GM21737 (cell line): ENCODE data around the gene SEPHS1.
A peak's percentile ranks its signal among the peaks of the same experiment; 100 is the strongest.

Experiments used
- ATAC-seq: cut with Tn5 transposase; IDR thresholded peaks from one replicate; pipeline ENCODE4 v1.9.1; 2021; ENCODE audit warnings: mild to moderate bottlenecking, moderate library complexity; ENCODE audit not compliant: unreplicated experiment

Gene SEPHS1

DNA sequence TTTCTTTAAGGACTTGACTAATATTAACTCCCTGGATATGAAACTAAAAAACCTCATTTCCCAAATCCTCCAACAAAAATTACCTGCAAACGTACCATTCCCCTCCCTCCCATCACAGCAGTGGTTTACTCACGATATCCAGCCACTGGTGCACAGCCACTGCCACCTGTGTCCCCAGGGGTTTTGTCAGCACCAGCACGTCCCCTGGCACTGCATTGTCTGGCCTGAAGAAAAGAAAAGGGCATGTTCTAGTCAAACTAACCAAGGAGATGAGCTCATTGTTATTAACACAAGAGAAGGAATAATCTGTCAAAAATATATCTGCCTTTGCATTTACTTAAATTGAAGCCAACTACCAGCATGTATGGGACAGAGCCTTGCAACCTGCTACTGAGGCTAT is 18.5 kb downstream of the SEPHS1 start:
- no peak for ATAC-seq

- ATAC-seq, result no peak
Observed at GRCh38 chr10:13328613-13329012, 19.5 kb downstream of the SEPHS1 start.

DNA sequence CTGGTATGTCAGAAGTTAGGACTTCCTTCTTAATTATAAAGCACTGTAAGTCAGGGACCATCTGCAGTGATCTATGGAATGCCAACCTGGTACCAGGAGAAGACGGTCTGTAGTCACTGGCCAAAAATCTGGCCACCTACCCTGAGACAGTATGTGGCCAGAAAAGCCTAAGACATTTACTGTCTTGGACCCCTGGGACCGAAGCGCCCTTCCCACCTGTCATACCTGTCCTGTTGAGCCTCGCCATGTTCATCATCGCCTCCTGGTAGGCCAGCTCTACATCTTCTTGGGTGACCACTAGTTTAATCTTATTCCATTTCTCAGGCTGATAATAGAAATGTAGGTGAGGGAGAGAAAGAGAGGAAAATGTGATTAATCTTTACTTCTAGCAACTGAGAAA is 20.0 kb downstream of the SEPHS1 start:
- ATAC-seq, result no peak

DNA sequence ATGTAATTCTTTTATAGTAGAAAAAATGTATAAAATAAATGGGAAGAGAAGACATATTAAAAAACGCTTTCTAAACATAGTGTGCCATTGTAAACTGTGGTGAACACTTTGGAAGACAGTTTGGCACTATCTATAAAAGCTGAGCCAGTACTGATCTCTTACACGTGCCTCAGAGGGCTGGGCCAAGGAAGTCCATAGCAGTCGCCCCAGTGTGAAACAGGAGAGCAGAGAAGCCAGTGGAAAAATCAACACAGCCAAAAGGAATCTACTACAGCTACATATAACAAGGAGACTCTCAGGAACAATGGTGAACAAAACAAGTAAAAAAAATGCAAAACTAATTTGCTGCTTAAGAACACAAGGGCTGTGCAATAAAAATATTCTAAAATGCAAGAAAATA is 20.6 kb downstream of the SEPHS1 start:
- ATAC-seq, result no peak

DNA sequence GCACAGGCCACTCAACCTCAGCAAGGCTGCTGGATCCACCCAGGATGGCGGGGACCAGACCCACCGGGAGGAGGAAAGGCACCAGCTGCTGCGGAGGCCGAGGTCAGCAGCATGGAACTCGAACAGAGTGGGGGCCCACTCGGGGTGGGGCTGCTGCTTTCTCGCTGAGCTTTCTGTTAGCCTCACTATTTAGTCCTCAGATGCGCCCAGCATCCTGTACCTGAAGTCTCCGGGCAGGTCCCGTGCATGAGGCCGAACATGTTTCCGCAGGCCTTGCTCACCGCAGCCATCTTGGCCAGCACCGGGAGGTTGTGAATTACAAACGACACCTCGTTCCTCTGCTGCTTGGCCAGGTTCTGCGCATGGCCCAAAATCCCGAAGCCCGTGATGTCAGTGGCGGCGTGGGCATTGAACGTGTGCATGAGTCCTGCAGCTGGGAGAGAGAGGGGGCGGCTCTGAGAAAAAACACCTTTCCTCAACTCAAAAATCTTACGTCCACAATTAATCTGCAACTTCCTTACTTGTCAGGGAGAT is 25.4 kb downstream of the SEPHS1 start:
- no peak for ATAC-seq

GRCh38 chr10:13321576-13321975 is 26.5 kb downstream of the SEPHS1 start:
- no peak for ATAC-seq

- no peak for ATAC-seq
Observed at GRCh38 chr10:13319166-13319565, 28.9 kb downstream of the SEPHS1 start.

DNA sequence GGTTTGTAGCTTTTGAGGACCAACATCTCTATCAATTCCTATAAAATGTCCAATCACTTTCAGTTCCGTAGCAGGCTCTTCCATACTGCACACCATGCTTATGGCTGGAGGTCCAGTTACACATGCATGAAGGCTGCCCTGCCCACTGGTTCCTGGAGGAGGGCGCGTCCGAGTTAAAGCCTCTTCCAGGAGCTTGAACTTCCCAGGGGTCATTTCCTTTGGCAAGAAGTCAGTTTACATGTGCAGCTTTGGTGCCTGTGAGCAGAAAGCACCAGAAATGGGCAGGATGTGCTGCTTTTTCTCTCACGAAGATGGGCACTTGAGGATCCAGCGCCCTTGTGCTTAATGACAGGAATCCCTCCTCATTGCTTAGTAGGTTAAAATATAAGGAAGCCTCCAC is 30.6 kb downstream of the SEPHS1 start:
- no peak for ATAC-seq

GRCh38 chr10:13316635-13317311 is 31.3 kb downstream of the SEPHS1 start:
- ATAC-seq, result no peak

DNA sequence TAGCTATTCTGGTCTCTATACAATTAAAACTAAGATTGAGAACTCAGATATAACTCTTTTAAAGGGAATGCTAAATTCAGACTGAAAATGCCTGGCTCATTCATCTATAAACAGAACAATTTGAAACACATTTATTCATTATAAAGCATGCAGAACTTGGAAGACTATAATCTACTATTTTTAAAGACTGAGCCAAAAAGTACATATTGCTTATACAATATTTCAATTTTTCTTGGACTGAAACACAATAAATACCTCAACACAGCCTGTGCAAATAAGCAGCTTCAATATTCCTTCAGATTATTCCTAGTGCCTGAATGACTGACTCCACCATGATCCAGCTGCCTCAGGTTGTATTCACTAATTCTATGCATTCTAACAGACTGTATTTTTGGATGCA is 32.7 kb downstream of the SEPHS1 start:
- no peak for ATAC-seq

GRCh38 chr10:13311177-13311575 is 36.9 kb downstream of the SEPHS1 start:
- no peak for ATAC-seq

DNA sequence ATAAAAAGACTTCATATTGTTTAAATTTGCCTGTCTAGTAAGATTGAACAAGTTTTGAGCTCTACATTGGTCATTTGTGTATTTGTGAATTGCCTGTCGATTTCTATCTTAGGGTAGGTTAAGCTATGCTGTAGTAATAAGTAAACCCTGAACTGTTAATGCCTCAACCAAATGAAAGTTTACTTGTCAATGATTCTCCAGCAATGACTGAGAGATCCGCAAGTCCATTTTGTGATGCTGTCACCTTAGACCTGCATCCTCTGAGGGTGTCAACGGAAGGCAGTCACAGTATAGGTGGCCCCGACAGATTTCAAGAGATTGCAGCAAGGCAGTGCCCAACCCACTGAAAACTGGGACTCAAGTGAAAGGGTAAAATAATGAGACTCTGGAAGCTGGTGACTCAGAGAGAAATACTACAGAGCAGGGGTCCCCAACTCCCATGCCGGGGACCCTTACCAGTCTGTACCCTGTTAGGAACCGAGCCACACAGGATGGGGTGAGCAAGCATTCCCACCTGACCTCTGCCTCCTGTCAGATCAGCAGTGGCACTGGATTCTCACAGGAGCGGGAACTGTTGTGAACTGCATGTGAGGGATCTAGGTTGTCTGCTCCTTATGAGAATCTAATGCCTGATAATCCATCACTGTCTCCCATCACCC is 37.4 kb downstream of the SEPHS1 start:
- no peak for ATAC-seq

DNA sequence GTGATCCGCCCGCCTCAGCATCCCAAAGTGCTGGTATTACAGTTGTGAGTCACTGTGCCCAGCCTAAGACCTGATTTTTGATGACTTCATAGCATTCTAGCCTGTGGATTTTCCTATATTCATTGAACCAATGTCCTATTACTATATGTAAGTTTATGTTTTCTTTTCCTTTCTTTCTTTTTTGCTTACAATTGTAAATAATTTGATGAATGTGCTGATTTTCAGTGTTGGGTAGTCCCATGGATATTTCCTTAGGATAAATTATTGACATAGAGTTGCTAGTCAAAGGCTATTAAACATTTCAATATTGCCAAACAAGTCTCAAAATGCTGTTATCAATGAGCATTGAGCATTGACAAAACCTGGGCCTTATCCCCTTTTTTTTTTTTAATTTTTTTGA is 38.3 kb downstream of the SEPHS1 start:
- no peak for ATAC-seq

DNA sequence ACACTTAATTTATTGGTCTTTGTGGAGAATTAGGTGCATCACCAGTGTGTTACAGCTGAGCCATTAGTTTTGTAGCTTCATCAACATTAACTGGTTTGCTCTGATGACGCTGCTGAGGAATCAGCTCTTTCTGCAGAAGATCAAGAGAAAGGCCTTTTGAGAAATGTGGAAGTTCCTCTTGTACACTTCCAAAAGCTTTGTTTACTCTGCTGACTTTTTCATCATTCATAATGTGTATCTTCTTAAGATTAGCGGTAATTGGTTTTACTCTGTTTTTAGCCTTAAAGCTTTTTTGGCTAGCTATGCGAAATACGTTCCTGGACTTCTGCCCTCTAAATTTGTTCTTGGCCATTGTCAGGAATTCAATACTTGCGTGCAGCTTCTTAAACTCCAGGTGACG is 40.0 kb downstream of the SEPHS1 start:
- no peak for ATAC-seq

- ATAC-seq, result no peak
Observed at GRCh38 chr10:13306103-13306502, 42.0 kb downstream of the SEPHS1 start.

DNA sequence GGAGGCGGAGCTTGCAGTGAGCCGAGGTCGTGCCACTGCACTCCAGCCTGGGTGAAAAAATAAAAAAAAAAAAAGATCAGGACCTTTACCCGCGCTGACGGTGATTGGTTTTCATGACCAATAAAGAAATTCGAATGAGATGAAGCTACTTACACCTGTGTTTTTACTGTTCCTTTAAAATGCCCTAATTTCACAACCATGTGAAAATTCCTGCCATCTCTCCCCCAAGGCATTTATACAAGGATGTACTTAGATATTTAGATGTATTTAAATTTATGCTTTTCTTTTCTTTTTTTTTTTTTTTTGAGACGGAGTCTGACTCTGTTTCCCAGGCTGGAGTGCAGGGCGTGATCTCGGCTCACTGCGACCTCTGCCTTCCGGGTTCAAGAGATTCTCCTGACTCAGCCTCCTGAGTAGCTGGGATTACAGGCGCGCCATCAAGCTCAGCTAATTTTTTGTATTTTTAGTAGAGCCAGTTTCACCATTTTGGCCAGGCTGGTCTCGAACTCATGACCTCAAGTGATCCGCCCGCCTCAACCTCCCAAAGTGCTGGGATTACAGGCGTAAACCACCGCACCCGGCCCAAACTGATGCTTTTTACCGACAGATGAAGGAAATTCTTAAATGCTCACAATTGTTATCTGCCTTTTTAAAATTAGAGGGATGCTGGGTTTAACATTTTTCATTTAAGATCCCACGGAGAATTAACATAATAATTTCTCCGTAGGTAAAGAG is 45.1 kb downstream of the SEPHS1 start:
- no peak for ATAC-seq

DNA sequence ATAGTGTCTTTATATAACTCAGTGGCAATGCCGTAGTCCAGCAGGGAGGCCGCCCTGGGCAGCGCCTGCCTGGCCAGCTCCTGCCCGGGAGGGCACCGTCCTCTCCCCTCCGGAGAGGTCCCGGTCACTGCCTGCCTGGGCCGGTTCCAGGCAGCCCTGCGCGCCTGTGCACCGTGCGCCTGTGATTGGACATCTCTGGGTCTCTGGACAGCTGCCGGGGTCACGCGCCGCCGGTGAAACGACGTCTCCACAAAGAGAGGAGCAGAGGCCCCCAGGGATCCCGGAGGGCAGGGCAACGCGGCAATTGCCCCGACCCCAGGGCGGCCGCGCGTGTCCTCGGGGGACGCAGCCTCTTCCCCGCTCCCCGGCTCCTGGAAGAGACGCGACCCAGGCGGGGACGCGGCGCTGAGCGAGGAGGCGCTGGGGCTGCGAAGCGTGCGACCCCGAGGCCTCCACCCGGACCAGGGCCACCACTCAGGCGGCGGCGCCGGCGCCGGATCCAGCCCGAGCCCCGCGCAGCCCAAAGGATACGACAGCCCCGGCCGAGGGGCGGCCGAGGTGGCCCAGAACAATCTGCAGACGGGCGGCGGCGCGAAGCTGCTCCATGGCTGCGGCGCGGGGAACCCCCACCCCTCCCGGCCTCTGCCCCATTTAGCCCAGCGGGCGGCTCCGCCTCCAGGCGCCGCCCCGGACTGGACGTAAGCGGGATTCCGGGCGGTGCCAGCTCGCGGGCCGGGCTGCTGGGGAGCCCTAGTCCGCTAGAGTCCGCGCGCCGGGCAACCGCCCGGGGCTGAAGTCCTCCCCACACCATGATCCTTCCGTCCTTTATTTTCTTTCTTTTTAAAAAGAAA is 48.4 kb downstream of the SEPHS1 start, which contains the start of gene PHYH:
PHYH (minus strand) TSS at position 628 of the 851 bp plus-strand sequence; CDS start at position 606, 22 bp downstream.
- peak; percentile 68 for ATAC-seq

GRCh38 chr10:13298748-13299436 is 49.2 kb downstream of the SEPHS1 start:
- no peak for ATAC-seq

- no peak for ATAC-seq
Observed at GRCh38 chr10:13296476-13296875, 51.6 kb downstream of the SEPHS1 start.

- ATAC-seq, result no peak
Observed at GRCh38 chr10:13294784-13295183, 53.3 kb downstream of the SEPHS1 start.
